Hematopoietic multipotent progenitor cell treated with erythropoietin and hydrocortisone succinate and interleukin-3 and kit ligand, for 6 days (in vitro differentiated cells): ENCODE data around the gene HINT3.
A peak's percentile ranks its signal among the peaks of the same experiment; 100 is the strongest.
"Not testable (repeated sequence)": the region's sequence is repeated elsewhere in the genome, so short reads cannot be mapped to it uniquely, and the experiment has no call there.

Experiments used
- DNase-seq: peaks from one replicate; pipeline ENCODE4 v3.0.0-alpha.2; 2015

The HINT3 gene

GRCh38 chr6:125963817-125964216 is 7.2 kb downstream of the HINT3 start:
- DNase-seq, result peak; percentile 44

- no peak for DNase-seq
These were observed 10.0 kb downstream of the HINT3 start for GRCh38 chr6:125966569-125966968.

- DNase-seq, result no peak
These were observed 11.9 kb downstream of the HINT3 start for GRCh38 chr6:125968493-125968892.

DNA sequence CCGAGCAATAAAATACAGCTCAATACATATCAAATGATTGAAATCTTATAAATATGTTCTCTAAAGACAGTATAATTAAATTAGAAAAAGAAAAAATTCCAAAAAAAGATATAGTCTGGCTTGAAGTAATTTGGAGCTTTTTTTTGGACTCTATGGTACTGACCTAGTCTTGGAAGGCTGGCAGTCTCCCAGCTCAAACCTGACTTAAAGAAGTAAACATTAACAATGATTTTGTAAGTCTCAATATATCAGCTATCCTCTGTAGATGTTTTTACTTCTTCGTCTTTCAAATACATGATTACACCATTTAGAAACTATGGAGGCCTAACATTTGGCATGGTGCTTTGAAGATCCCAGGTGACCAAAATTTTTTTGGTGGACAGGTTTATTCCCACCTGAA is 14.2 kb downstream of the HINT3 start:
- DNase-seq, result no peak

- DNase-seq, result not testable (repeated sequence)
These were observed 15.9 kb downstream of the HINT3 start for GRCh38 chr6:125972478-125972877.

DNA sequence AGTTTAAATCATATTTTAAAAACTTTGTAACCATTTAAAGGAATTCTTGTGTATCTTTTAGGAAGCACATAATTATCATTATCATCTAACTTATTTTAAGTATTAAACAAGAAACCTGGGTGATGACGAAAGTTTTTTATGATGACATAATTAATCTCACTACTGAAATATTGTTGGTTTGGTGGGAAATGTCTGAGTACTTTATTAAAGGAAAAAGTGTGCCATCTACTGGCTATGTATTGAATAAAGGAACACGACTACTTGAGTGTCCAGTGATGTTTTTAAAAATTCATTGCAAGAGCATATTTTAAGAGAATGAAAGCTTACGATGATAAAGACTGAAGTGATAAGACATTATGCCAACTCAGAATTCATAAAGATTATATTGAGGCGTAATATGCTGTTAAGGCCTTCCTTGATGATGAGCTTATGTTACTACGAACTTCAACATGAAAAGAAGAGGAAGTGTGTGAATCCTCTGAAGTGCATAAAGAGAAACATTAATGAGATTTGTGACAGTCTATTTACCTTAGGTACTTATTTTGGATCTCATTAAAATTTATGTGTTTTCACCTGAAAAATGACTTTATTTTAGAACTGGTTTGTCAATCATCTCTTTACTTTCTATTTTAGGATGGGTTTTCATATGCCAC is 17.8 kb downstream of the HINT3 start:
- DNase-seq, result peak; percentile 93

DNA sequence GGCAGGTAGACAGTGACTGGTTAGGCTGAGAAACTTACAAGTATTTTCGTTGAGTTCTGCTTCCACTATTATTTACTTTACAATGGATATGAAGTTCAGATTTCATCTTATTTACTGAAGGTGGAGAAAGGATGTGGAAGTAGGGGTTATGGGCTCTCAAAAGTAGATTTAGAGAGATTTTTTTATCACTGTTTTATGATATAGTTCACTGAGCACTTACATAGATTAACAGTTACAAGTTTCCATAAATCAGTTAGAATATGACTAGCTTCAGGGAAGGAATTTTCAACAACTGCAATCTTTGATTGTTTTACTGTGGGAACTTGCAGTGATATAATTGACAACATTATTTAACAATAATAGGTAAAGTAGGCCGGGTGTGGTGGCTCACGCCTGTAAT is 22.5 kb downstream of the HINT3 start:
- DNase-seq, result no peak

DNA sequence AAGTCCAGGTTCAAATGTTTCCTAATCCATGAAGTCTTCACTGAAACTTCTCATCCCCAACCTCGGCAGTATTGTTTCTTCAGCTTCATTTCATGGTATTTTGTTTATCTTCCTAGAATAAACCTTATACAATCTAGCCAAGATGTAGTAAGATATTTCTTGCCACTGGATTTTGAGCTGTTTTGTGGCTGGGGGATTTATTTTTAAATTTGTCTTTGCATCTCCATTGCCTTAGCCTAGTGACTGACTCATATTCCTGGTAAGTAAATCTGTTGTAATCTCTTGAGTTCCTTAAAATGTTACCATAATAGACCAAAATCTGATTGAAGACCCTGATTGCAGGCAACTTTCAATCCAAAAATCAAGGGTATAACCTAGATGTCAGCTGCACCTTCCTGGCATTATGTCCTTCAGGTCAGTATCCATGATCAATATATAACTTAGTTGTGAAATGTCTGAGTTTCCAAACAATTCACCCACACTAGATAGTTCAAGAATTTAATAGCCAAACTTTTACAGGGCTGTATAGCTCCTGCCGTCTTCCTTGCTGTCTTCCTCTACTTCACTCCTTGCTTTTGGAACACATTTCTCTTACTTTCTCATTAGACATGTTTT is 25.1 kb downstream of the HINT3 start:
- no peak for DNase-seq

- no peak for DNase-seq
These were observed 26.8 kb downstream of the HINT3 start for GRCh38 chr6:125983246-125983945.

DNA sequence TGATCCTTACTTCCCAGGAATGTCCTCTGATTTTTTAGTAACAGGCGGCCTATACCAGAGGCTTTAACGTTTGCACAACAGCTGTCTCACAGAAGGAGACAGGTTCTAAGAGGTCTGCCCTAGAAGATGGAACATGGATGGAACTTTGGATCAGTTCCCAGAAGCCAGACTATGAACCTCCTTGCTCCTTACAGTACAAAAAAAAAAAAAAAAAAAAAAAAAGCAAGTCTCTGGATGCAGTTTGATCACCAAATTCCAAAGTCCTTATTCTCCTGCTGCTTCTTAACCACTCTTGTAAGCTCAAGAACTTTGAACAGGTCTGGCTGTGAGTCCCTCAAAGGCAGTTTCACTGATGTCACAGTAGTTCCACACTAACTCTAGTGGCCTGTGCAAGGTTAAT is 27.7 kb downstream of the HINT3 start:
- no peak for DNase-seq

DNA sequence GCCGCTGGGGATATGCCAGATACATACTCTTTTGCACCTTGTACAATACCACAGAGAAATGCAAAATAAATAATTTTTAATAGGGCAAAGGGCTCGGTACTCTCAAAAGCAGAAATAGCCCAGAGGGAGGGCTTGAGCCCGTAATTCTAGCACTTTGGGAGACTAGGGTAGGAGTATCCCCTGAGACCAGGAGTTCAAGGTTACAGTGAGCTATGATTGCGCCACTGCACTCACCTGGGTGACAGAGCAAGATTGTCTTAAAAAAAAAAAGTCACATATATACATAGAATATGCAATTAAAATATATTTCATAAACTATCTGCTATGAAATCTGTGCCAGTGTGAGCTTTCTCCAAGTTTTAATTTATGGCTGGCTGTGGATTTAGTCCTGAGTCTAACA is 29.0 kb downstream of the HINT3 start:
- no peak for DNase-seq

- DNase-seq, result no peak
These were observed 29.4 kb downstream of the HINT3 start for GRCh38 chr6:125985979-125986300.

DNA sequence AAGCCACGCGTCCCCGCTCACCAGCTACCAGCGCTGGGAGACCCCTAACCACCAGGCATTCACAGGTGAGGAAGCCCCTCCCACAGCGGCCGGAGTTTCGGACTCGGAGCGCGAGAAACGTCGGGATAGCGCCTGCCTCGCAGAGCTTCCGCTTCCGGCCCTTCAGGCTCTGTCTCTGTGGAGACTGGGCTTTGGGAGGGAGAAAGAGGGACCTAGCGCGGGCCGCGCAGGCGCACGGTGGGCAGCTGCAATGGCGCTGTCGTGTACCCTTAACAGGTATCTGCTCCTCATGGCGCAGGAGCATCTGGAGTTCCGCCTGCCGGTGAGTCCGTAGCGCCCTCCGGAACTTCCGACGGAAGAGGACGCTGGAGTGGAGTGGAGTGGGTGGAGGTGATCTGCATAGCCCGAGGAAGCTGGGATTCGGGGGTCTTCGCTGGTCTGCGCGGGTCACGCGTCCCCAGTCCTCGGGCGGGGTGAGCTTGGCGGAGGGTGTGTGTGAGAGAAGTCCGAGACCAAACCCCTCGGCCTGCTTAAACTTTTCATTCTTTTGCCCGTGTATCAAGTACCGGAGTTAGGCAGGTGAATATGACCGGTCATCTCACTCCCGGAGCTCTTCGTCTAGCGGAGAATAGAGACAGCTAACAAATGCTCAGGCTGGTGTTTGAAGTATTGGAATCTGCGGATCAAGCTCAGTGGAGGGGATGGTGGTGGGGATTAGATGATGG is 29.9 kb downstream of the HINT3 start, which contains the start of gene TRMT11:
TSS of gene TRMT11 (plus strand) at position 240 of the 725 bp plus-strand sequence. CDS start at position 251, 11 bp downstream.
- DNase-seq, result peak; percentile 95

DNA sequence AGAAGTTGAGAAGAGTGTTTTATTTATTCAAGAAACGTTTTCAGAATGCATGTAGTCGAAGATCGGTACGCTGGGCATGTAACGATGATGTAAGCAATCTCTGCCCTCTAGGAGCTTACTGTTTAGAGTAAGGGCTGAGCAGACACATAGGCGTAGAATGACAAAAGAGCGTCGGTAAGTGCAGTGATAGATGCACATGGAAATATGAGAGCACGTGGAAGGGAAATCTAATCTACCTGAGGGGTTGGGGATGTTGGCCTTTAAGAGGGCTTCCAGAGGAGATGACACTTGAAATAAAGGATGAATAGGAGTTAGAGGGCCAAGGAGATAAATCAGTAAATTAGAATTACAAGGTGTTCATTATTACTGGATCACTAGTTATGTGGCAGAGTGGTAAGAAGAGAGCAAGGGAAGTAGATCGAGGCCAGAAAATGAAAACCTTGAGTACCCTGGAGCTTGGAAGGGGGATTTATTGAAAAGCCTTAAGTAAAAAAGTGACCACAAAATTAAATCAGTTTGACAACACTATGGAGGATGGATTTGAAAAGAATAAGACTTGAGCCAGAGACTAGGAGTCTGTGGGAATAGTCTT is 30.6 kb downstream of the HINT3 start:
- DNase-seq, result peak; percentile 55

DNA sequence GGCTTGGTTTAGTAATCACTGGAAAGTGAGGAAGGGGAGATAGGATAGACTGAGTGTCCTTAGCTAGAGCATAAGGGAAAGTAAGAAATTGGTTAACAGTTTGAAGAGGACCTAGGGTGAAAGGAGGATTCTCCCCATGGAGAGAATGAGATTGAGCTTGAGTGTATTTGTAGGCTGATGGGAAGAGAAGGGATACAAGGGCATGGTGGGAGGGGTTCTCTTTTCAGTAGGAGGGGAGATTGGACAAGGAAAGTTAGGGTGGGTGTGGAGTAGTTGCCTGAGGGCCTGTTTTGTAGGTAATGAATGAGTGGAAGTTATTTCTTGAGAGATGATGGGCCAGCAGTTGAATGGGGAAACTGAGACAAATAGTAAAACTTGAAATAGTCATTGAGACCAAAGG is 31.7 kb downstream of the HINT3 start:
- DNase-seq, result no peak

- no peak for DNase-seq
These were observed 33.1 kb downstream of the HINT3 start for GRCh38 chr6:125989631-125990030.

DNA sequence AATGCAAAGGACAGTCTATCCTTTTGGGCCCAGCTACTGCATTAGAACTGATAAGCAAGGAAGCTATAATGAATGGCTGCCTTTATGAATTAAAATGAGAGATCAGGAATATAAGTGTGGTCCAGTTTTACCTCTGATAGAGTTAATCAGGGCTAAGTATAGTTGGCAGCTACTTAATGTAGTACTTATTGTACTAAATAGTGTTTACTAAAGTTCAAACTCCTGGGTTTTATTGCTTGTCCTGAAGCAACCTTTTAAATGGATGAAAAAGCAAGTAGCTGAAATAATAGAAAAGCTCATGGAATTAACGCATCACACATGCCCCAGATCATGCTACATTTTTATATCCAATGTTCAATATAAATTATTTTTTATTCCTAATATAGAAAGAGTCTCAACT is 35.1 kb downstream of the HINT3 start:
- DNase-seq, result no peak

DNA sequence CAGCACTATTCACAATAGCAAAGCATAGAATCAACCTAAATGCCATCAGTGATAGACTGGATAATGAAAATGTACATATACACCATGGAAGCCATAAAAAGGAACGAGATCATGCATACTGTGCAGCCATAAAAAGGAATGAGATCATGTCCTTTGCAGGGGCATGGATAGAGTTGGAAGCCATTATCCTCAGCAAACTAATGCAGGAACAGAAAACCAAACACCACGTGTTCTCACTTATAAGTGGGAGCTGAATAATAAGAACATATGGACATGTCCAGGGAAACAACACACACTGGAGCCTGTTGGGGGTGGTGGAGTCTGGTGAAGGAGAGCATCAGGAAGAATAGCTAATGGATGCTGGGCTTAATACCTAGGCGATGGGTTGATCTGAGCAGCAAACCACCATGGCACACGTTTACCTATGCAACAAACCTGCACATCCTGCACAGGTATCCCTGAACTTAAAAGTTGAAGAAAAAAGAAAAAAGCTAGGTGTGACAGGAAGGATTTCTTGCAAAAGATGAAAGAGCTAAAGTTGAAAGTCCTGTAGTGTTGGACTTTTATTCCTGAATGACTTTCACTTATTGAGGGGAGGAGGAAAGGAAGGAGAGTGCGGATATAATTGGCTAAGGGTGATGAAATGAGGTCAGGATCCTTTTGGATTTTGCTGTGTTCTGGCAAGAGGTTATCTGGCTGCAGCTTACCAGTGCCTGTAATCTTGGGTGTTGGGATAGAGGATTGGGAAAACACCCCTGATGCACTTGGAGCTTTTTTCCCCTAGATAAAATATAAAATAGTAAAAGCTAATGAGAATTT is 38.3 kb downstream of the HINT3 start:
- no peak for DNase-seq

- DNase-seq, result peak; percentile 86
These were observed 39.5 kb downstream of the HINT3 start for GRCh38 chr6:125995972-125996580.

- DNase-seq, result no peak
These were observed 46.4 kb downstream of the HINT3 start for GRCh38 chr6:126002755-126003679.

DNA sequence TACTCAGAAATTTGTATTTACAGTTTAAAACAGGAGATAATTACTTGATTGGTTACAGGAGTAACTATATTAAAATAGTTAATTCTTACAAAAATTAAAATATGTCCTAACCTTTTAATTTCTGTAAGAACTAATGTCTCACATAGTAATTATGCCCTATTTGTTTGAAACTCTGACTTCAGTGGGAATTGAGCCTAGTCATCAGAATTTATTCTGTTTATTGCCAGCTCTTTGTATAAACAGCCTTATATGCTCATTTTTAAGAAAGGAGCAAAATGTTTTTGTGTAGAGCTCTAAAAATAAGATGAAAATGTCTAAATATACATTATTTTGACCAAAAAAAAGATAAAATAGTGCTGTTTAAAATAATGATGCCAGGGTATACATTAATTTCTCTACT is 51.2 kb downstream of the HINT3 start:
- DNase-seq, result no peak
